Measurements from ENCODE around the gene ATG2A.

DNA sequence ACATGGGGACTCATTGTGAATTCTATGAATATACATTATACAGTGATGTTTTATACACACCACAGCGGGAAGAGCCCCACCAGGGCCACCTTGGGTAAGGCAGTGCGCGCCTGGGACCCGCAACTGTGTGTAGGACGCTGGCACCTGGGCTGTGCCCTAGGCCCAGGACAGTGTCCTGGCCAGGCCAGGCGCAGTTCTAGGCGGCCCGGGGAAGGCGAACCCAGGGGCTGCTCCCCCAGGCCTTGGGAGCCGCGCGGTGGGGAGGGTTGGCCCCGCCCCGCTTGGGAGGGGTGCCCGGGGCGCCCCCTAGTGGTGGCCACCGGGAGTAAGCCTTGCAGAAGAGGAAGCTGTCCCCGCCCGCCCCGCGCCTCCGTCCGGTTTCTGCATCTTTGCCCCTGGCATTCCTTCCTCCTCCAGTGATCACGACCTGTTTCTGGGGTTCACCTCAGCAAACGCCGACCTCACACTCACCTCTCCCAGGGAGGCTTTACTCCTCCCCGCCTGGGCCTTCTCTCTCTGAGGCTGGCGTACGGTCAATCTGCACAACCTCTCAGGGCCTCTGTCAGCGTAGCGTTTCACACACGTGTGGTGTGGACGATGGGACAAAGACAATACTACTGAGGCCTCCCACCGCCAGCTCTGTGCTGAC lies 29.1 kb downstream of the ATG2A start:
- TF ChIP-seq, protein P1, sequence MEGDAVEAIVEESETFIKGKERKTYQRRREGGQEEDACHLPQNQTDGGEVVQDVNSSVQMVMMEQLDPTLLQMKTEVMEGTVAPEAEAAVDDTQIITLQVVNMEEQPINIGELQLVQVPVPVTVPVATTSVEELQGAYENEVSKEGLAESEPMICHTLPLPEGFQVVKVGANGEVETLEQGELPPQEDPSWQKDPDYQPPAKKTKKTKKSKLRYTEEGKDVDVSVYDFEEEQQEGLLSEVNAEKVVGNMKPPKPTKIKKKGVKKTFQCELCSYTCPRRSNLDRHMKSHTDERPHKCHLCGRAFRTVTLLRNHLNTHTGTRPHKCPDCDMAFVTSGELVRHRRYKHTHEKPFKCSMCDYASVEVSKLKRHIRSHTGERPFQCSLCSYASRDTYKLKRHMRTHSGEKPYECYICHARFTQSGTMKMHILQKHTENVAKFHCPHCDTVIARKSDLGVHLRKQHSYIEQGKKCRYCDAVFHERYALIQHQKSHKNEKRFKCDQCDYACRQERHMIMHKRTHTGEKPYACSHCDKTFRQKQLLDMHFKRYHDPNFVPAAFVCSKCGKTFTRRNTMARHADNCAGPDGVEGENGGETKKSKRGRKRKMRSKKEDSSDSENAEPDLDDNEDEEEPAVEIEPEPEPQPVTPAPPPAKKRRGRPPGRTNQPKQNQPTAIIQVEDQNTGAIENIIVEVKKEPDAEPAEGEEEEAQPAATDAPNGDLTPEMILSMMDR (IDR thresholded peaks at IDR 0.05) = peak in 6 of 7 experiments; percentile 16 to 99 (median 96)
- no peak for TF ChIP-seq POLR2A (IDR thresholded peaks at IDR 0.05)

Data from stomach (tissue), 4 donors.